Upper lobe of left lung (tissue), 6 donors: ENCODE measurements around the gene RNF31. TPM values are rescaled to one million over a fixed set of nuclear protein-coding genes. Genes with fewer than 3 reads are reported as not detected.

Source experiments
- ATAC-seq, 2 donors: fragments of 200-7000 bp; cut with Tn5 transposase; one replicate each; pipeline ENCODE4 v1.9.1; 2022; ENCODE audit warnings: mild to moderate bottlenecking in 2 of 2, moderate library complexity in 2 of 2; ENCODE audit not compliant: low FRiP score in 2 of 2
- DNase-seq, 2 donors: peaks; one replicate each; pipeline ENCODE4 v3.0.0-alpha.2; 2019 to 2020
- H3K27ac ChIP-seq, 4 donors: fragments of 200-600 bp; sonication (generic); one replicate each; pipeline ENCODE4 v1.5.1; 2016 to 2019
- H3K27me3 ChIP-seq, 4 donors: fragments of 200-600 bp; sonication (generic); one replicate each; pipeline ENCODE4 v1.5.1; 2017 to 2019
- H3K36me3 ChIP-seq, 4 donors: fragments of 200-600 bp; sonication (generic); one replicate each; pipeline ENCODE4 v1.5.1; 2016 to 2019
- H3K4me1 ChIP-seq, 4 donors: fragments of 200-600 bp; sonication (generic); one replicate each; pipeline ENCODE4 v1.5.1; 2018 to 2019
- H3K4me3 ChIP-seq, 4 donors: fragments of 200-600 bp; sonication (generic); one replicate each; pipeline ENCODE4 v1.5.1; 2017 to 2019; ENCODE audit warnings: mild to moderate bottlenecking in 2 of 4, moderate library complexity in 1 of 4
- H3K9me3 ChIP-seq, 4 donors: fragments of 200-600 bp; sonication (generic); one replicate each; pipeline ENCODE4 v1.5.1; 2018 to 2019
- CTCF ChIP-seq, 6 experiments: fragments of 450-650 bp in 4 of 6; fragments of 200-600 bp in 2 of 6; sonication (generic) in 2 of 6; IDR thresholded peaks; one replicate each; pipeline ENCODE4 v1.5.1; 2016 to 2019; ENCODE audit warnings: antibody characterized with exemption in 6 of 6
- EP300 ChIP-seq, 4 donors: sonication (generic); formaldehyde crosslinking; IDR thresholded peaks; one replicate each; pipeline ENCODE4 v1.5.1; 2017; ENCODE audit warnings: antibody characterized with exemption in 4 of 4, control low read depth in 2 of 4
- POLR2A ChIP-seq, 4 donors: fragments of 450-650 bp; IDR thresholded peaks; one replicate each; pipeline ENCODE4 v1.5.1; 2016 to 2017; ENCODE audit warnings: antibody characterized with exemption in 4 of 4, mild to moderate bottlenecking in 2 of 4
- POLR2AphosphoS5 ChIP-seq, 2 donors: sonication (generic); formaldehyde crosslinking; IDR thresholded peaks; one replicate each; pipeline ENCODE4 v1.5.1; 2017; ENCODE audit warnings: antibody characterized with exemption in 2 of 2
- WGBS, 2 donors: methylation state at CpG; one replicate each; pipeline ENCODE4 v1.1.5; 2017 to 2018; 5-methylcytosine and 5-hydroxymethylcytosine counted together
- small RNA-seq, 4 donors: library from RNA; depleted of rRNA; stranded (forward); fragments of <200 nt; gene quantifications; one replicate each; pipeline ENCODE3, GENCODE V24; 2016
- total RNA-seq, 6 donors: library from RNA; depleted of rRNA in 4 of 6; stranded (reverse); fragments of >200 nt in 4 of 6; gene quantifications; one replicate each; pipeline versions ENCODE4 v1.1.0 to v1.2.1, GENCODE V29; 2016 to 2021
- donor health status: DM: no; HTN: no; CAD: no; lungs with moderate emphysema.
- donor health status: DM: no; HTN: yes; CAD: no; lungs with severe emphysema.

Gene RNF31
- total RNA-seq, 6 donors from 2014 or later: 52.1 to 173 (median 63.9) TPM

GRCh38 chr14:24204163-24205146 is 57.2 kb downstream of the RNF31 start:
- TF ChIP-seq POLR2A (IDR thresholded peaks at IDR 0.05) (no peak), POLR2AphosphoS5 (IDR thresholded peaks at IDR 0.05) (no peak), CTCF (IDR thresholded peaks at IDR 0.05) (no peak), EP300 (IDR thresholded peaks at IDR 0.05) (no peak)
- H3K27me3 ChIP-seq: no peaks in the 10 kb centered on the region
- no peak for DNase-seq
- no peaks in the 10 kb centered on the region for H3K9me3 ChIP-seq
- ATAC-seq: no peak
- WGBS, 2 donors: 95 to 97% methylated on average over 7 of the region's 7 CpGs
- H3K4me1 ChIP-seq: no peaks in the 10 kb centered on the region
- no peak overlapping the region for H3K4me3 ChIP-seq
- peaks cover 12 to 63% (median 38%) of the 10 kb centered on the region in 4 donors for H3K36me3 ChIP-seq
- H3K27ac ChIP-seq: no peak overlapping the region

GRCh38 chr14:24206260-24207103 is 59.2 kb downstream of the RNF31 start:
- Histone ChIP-seq H3K27me3 (no peaks in the 10 kb centered on the region), H3K27ac (no peak overlapping the region), H3K9me3 (no peaks in the 10 kb centered on the region), H3K4me3 (no peak overlapping the region), H3K36me3 (peaks cover 18 to 75% (median 56%) of the 10 kb centered on the region in 4 donors), H3K4me1 (peaks cover 0 to 8% (median 2%) of the 10 kb centered on the region in 4 donors)
- TF ChIP-seq POLR2AphosphoS5 (IDR thresholded peaks at IDR 0.05) (no peak), CTCF (IDR thresholded peaks at IDR 0.05) (no peak), EP300 (IDR thresholded peaks at IDR 0.05) (no peak)
- WGBS, 2 donors: 95 to 97% methylated on average over 9 to 11 of the region's 11 CpGs
- no peak for DNase-seq
- ATAC-seq: no peak

- ATAC-seq: no peak
- Histone ChIP-seq H3K36me3 (peaks cover 18 to 72% (median 55%) of the 10 kb centered on the region in 4 donors), H3K4me1 (peaks cover 0 to 14% (median 3%) of the 10 kb centered on the region in 4 donors), H3K4me3 (no peak overlapping the region), H3K9me3 (no peaks in the 10 kb centered on the region), H3K27ac (no peak overlapping the region), H3K27me3 (no peaks in the 10 kb centered on the region)
- 90 to 92% methylated on average over 5 of the region's 5 CpGs for WGBS, 2 donors
- TF ChIP-seq POLR2AphosphoS5 (IDR thresholded peaks at IDR 0.05) (no peak), CTCF (IDR thresholded peaks at IDR 0.05) (no peak), POLR2A (IDR thresholded peaks at IDR 0.05) (no peak), EP300 (IDR thresholded peaks at IDR 0.05) (no peak)
- DNase-seq: no peak
These were observed 59.8 kb downstream of the RNF31 start for GRCh38 chr14:24207104-24207551.

- Histone ChIP-seq H3K9me3 (no peaks in the 10 kb centered on the region), H3K27me3 (no peaks in the 10 kb centered on the region), H3K4me1 (peaks cover 0 to 19% (median 5%) of the 10 kb centered on the region in 4 donors), H3K27ac (no peak overlapping the region), H3K4me3 (no peak overlapping the region), H3K36me3 (peaks cover 18 to 69% (median 54%) of the 10 kb centered on the region in 4 donors)
- TF ChIP-seq POLR2AphosphoS5 (IDR thresholded peaks at IDR 0.05): no peak
- no peak for TF ChIP-seq POLR2A (IDR thresholded peaks at IDR 0.05)
- no peak for TF ChIP-seq CTCF (IDR thresholded peaks at IDR 0.05)
- TF ChIP-seq EP300 (IDR thresholded peaks at IDR 0.05): no peak
- no peak for ATAC-seq
- no peak for DNase-seq
- 95 to 100% methylated on average over 2 of the region's 2 CpGs for WGBS, 2 donors
These were observed 60.3 kb downstream of the RNF31 start for GRCh38 chr14:24207625-24208024.

Small RNA genes lying within 50 kb of the gene (small RNA-seq; reads per million reads assigned to genes)
- 0 reads per million in 4 donors for gene AL136295.4
- 0 reads per million in 4 donors for gene CHMP4A
- gene IPO4: 0 reads per million in 4 donors
- 0 reads per million in 4 donors for gene IRF9
- 0.11 to 0.86 (median 0.28) reads per million in 4 donors for gene RNA5SP383

Other genes starting within 250 kb of the RNF31 start
- 10 to 100 TPM; 30.3 to 57.9 (median 33.8) TPM for gene DHRS4, start 193.7 kb upstream of the RNF31 start, total RNA-seq
- gene DHRS4L2, start 158.6 kb upstream of the RNF31 start, total RNA-seq: 10 to 100 TPM; 13.2 to 27.4 (median 18.2) TPM
- gene CARMIL3, start 95.5 kb upstream of the RNF31 start, total RNA-seq: 10 to 100 TPM in 1 of 6 donors, 1 to 10 TPM in 3, under 1 TPM in 2; 0.39 to 15.7 (median 1.2) TPM
- gene CPNE6, start 75.9 kb upstream of the RNF31 start, total RNA-seq: not detected
- gene PCK2, start 53.2 kb upstream of the RNF31 start, total RNA-seq: 10 to 100 TPM; 27.2 to 70.3 (median 34.9) TPM
- gene DCAF11, start 32.7 kb upstream of the RNF31 start, total RNA-seq: 100 to 1,000 TPM in 2 of 6 donors, 10 to 100 TPM in 4; 68.4 to 138 (median 95.0) TPM
- gene NRL, start 32.5 kb upstream of the RNF31 start, total RNA-seq: 1 to 10 TPM; 2.6 to 9.8 (median 4.4) TPM
- gene FITM1, start 16.8 kb upstream of the RNF31 start, total RNA-seq: under 1 TPM in 4 of 6 donors, not detected in 2; 0.63 to 0.89 (median 0.82) TPM
- 100 to 1,000 TPM in 5 of 6 donors, 10 to 100 TPM in 1; 56.6 to 206 (median 142) TPM for gene PSME1, start 11.3 kb upstream of the RNF31 start, total RNA-seq
- gene EMC9, start 5.9 kb upstream of the RNF31 start, total RNA-seq: 10 to 100 TPM in 5 of 6 donors, 1 to 10 TPM in 1; 8.6 to 13.8 (median 12.0) TPM
- gene PSME2, start 888 bp upstream of the RNF31 start, total RNA-seq: 100 to 1,000 TPM in 3 of 6 donors, 10 to 100 TPM in 3; 58.5 to 144 (median 84.4) TPM
- gene IRF9, start 13.8 kb downstream of the RNF31 start, total RNA-seq: 100 to 1,000 TPM in 3 of 6 donors, 10 to 100 TPM in 3; 78.2 to 192 (median 107) TPM
- gene REC8, start 24.6 kb downstream of the RNF31 start, total RNA-seq: 10 to 100 TPM; 16.0 to 76.5 (median 29.4) TPM
- 10 to 100 TPM; 20.8 to 50.3 (median 35.2) TPM for gene IPO4, start 41.3 kb downstream of the RNF31 start, total RNA-seq
- gene TM9SF1, start 47.9 kb downstream of the RNF31 start, total RNA-seq: 10 to 100 TPM; 15.7 to 75.4 (median 53.8) TPM
- gene TSSK4, start 58.2 kb downstream of the RNF31 start, total RNA-seq: 1 to 10 TPM in 1 of 6 donors, not detected in 5; 1.3 TPM
- gene CHMP4A, start 66.0 kb downstream of the RNF31 start, total RNA-seq: 100 to 1,000 TPM in 1 of 6 donors, 10 to 100 TPM in 5; 39.9 to 112 (median 61.5) TPM
- gene MDP1, start 68.6 kb downstream of the RNF31 start, total RNA-seq: 10 to 100 TPM in 4 of 6 donors, 1 to 10 TPM in 2; 8.1 to 21.1 (median 12.7) TPM
- 100 to 1,000 TPM in 4 of 6 donors, 10 to 100 TPM in 2; 39.8 to 144 (median 121) TPM for gene NEDD8, start 84.9 kb downstream of the RNF31 start, total RNA-seq
- 10 to 100 TPM; 26.2 to 76.9 (median 47.2) TPM for gene GMPR2, start 85.4 kb downstream of the RNF31 start, total RNA-seq
- gene TINF2, start 95.1 kb downstream of the RNF31 start, total RNA-seq: 100 to 1,000 TPM in 1 of 6 donors, 10 to 100 TPM in 5; 46.1 to 109 (median 86.4) TPM
- gene TGM1, start 115.7 kb downstream of the RNF31 start, total RNA-seq: 10 to 100 TPM in 4 of 6 donors, 1 to 10 TPM in 2; 9.1 to 29.2 (median 11.1) TPM
- gene RABGGTA, start 124.1 kb downstream of the RNF31 start, total RNA-seq: 100 to 1,000 TPM in 1 of 6 donors, 10 to 100 TPM in 5; 22.7 to 125 (median 58.9) TPM
- gene DHRS1, start 152.3 kb downstream of the RNF31 start, total RNA-seq: 10 to 100 TPM; 23.0 to 60.3 (median 32.8) TPM
- 10 to 100 TPM; 13.3 to 31.4 (median 22.6) TPM for gene NOP9, start 152.4 kb downstream of the RNF31 start, total RNA-seq
- 10 to 100 TPM in 5 of 6 donors, 1 to 10 TPM in 1; 9.4 to 14.8 (median 12.8) TPM for gene CIDEB, start 160.5 kb downstream of the RNF31 start, total RNA-seq
- 10 to 100 TPM in 4 of 6 donors, 1 to 10 TPM in 2; 6.2 to 49.2 (median 10.9) TPM for gene LTB4R2, start 162.6 kb downstream of the RNF31 start, total RNA-seq
- gene LTB4R, start 164.0 kb downstream of the RNF31 start, total RNA-seq: 10 to 100 TPM; 11.1 to 71.2 (median 17.7) TPM
- gene ADCY4, start 187.6 kb downstream of the RNF31 start, total RNA-seq: 100 to 1,000 TPM in 2 of 6 donors, 10 to 100 TPM in 4; 22.4 to 159 (median 43.7) TPM
- 10 to 100 TPM; 16.1 to 92.2 (median 29.1) TPM for gene RIPK3, start 192.5 kb downstream of the RNF31 start, total RNA-seq
- 10 to 100 TPM in 5 of 6 donors, 1 to 10 TPM in 1; 8.5 to 98.5 (median 42.1) TPM for gene NFATC4, start 220.7 kb downstream of the RNF31 start, total RNA-seq